HFF-Myc (cell line): ENCODE results near the gene C1QTNF3.

Experiments used
- DNase-seq: peaks from one replicate; pipeline ENCODE4 v3.0.0-alpha.2; 2011; ENCODE audit warnings: low read depth; ENCODE audit errors: extremely low read depth
- H3K4me3 ChIP-seq: replicated peaks from 2 replicates; pipeline ENCODE4 v1.5.1; 2011; ENCODE audit warnings: low read depth, mild to moderate bottlenecking, control low read depth, low read length
- TF ChIP-seq, protein P1 (sequence below): IDR thresholded peaks from 2 replicates; pipeline ENCODE4 v1.5.1; 2012; ENCODE audit warnings: mild to moderate bottlenecking, low read depth, low read length, control low read depth; ENCODE audit errors: missing control alignments

C1QTNF3 gene

GRCh38 chr5:33994845-33995244 lies 48.2 kb downstream of the C1QTNF3 start:
- DNase-seq: no peak

DNA sequence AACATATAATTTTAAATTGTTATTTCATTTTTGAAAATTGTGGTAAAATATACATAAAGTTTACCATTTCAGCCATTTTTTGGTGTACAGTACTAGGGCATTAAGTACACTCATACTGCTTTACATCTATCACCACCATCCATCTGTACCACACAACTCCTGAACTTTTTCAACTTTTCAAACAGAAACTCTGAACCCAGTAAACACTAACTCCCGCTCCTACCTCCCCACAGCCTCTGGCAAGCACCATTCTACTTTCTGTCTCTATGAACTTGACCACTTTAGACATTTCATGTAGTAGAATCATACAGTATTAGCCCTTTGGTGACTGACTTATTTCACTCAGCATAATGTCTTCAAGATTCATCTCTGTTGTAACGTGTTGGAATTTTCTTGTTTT lies 50.1 kb downstream of the C1QTNF3 start:
- TF ChIP-seq, protein P1, sequence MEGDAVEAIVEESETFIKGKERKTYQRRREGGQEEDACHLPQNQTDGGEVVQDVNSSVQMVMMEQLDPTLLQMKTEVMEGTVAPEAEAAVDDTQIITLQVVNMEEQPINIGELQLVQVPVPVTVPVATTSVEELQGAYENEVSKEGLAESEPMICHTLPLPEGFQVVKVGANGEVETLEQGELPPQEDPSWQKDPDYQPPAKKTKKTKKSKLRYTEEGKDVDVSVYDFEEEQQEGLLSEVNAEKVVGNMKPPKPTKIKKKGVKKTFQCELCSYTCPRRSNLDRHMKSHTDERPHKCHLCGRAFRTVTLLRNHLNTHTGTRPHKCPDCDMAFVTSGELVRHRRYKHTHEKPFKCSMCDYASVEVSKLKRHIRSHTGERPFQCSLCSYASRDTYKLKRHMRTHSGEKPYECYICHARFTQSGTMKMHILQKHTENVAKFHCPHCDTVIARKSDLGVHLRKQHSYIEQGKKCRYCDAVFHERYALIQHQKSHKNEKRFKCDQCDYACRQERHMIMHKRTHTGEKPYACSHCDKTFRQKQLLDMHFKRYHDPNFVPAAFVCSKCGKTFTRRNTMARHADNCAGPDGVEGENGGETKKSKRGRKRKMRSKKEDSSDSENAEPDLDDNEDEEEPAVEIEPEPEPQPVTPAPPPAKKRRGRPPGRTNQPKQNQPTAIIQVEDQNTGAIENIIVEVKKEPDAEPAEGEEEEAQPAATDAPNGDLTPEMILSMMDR: no peak
- DNase-seq: no peak
- no peak overlapping the region for H3K4me3 ChIP-seq

More at GRCh38 chr5:33994845-33995244, 48.2 kb downstream of the C1QTNF3 start:
- TF ChIP-seq, protein P1: no peak
- no peak overlapping the region for H3K4me3 ChIP-seq

- H3K4me3 ChIP-seq: no peak overlapping the region
- TF ChIP-seq, protein P1: no peak
- DNase-seq: no peak
Observed at GRCh38 chr5:33985447-33985846, 57.6 kb downstream of the C1QTNF3 start.

- TF ChIP-seq, protein P1: no peak
- no peak for DNase-seq
- no peak within 1 kb of the TSS for H3K4me3 ChIP-seq
Observed at GRCh38 chr5:33984671-33985124, 58.3 kb downstream of the C1QTNF3 start, which contains the start of gene SLC45A2. SLC45A2 (minus strand) TSS chr5:33984693; CDS start chr5:33984583, 110 bp downstream.

DNA sequence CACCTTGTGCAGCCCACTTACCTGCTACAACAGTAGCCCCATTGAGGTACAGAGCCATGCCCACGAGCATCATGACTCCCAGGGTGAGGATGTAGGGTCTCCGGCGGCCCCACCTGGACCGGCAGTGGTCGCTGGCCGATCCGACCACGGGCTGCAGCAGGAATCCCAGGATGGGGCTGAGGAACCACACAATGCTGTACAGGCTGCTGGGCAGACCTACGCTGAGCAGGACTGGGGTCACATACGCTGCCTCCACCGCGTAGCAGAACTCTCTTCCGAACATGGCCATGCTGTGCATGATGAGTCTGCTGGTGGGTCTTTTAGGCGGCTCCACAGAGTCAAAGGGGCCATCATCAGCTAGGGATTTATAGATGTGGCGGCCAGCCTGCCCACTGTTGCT lies 58.8 kb downstream of the C1QTNF3 start:
- TF ChIP-seq, protein P1: no peak
- no peak overlapping the region for H3K4me3 ChIP-seq
- DNase-seq: no peak

DNA sequence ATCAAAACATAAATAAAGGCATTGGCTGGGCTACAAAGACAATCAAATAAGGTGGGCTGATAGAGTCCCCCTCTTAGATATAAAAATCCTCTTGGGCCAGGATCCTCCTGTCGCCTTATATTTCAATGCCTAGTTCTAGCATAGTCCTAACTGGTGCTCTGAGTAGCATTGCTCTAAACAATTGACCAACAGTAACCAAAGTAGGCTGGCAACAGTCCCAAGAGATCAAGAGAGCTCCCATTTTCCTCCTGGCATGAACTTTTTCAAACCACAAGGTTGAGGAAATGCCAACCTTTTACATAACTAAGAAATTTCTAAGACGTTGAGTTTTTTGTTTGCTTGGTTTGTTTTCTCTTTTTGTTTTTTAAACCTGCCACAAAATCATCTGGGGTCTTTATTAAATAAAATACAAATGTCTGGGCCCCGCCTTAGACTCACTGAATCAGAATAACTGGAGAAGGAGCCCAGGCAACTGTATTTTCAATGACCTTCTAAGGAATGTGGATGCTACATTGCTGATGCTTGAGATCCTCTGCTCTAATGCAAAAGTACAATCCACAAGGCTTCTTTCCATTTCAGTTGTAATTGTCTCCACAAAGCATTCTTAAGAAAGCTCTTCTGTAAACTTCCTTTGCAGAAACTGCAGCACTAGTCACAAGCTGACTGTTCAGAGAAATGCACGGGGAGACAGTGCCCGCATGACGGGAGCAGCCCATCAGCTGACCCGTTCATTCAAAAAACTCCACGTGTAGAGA lies 61.4 kb downstream of the C1QTNF3 start:
- TF ChIP-seq, protein P1: no peak
- no peak overlapping the region for H3K4me3 ChIP-seq
- no peak for DNase-seq
